Nephron progenitor cell (in vitro differentiated cells): Measurements from ENCODE around the gene CD36.

Source experiments
- DNase-seq: peaks from one replicate; pipeline ENCODE4 v3.0.0; 2021
- H3K27ac Mint-ChIP-seq: 2 replicates; pipeline ENCODE4 v1.8.0; 2021; ENCODE audit warnings: mild to moderate bottlenecking, moderate library complexity, mixed read lengths
- H3K27me3 Mint-ChIP-seq: 2 replicates; pipeline ENCODE4 v1.8.0; 2021; ENCODE audit warnings: mild to moderate bottlenecking, low read depth, mixed read lengths; ENCODE audit not compliant: poor library complexity
- H3K36me3 Mint-ChIP-seq: 2 replicates; pipeline ENCODE4 v1.8.0; 2021; ENCODE audit warnings: low read depth, mixed read lengths
- H3K4me1 Mint-ChIP-seq: 2 replicates; pipeline ENCODE4 v1.8.0; 2021; ENCODE audit warnings: mixed read lengths
- H3K4me3 Mint-ChIP-seq: 2 replicates; pipeline ENCODE4 v1.8.0; 2021; ENCODE audit warnings: mild to moderate bottlenecking, moderate library complexity, mixed read lengths
- H3K9me3 Mint-ChIP-seq: 2 replicates; pipeline ENCODE4 v1.8.0; 2021; ENCODE audit warnings: mild to moderate bottlenecking, moderate library complexity, mixed read lengths
- TF ChIP-seq, protein P1 (sequence below): fragments of 200-600 bp; sonication (generic); IDR thresholded peaks from 2 replicates; pipeline ENCODE4 v1.5.0; 2021; ENCODE audit warnings: antibody characterized with exemption

The CD36 gene

DNA sequence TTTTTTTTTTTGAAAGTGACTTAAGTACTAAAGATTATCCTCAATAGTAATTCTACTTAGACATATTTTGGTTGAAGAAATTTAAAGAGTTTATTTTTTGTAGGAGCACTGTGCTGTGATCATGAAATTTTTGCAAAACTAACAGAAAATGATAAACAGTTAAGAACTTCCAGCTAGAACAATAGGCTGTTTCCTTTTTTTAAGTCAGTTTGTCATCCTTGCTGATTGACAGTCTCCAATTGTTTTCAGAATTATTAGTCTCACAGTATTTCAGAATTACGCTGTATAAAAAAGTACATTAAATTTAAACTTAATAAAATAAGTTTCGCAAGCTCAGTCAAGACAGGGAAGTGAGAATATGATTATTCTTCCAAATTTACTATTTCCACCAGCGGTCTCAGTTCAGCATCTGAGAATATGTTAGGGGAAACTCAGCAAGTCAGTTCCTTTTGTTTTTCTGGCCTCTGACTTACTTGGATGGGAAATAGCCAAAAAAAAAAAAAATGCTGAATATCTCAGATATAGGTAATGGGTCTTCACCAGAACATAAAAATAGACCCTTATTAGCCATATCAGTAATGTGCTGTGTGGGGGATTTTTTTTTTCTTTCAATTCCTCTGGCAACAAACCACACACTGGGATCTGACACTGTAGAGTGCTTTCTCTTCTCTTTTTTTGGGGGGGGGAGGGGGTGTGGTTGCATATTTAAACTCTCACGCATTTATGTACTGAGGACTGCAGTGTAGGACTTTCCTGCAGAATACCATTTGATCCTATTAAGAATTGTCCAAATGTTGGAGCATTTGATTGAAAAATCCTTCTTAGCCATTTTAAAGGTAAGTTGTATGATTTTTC, at the start of gene CD36:
TSS of gene CD36 (plus strand) at position 732 of the 855 bp plus-strand sequence. CDS start 8,099 bp downstream, outside the sequence.
- H3K27ac Mint-ChIP-seq = no peak within 1 kb of the TSS
- TF ChIP-seq, protein P1, sequence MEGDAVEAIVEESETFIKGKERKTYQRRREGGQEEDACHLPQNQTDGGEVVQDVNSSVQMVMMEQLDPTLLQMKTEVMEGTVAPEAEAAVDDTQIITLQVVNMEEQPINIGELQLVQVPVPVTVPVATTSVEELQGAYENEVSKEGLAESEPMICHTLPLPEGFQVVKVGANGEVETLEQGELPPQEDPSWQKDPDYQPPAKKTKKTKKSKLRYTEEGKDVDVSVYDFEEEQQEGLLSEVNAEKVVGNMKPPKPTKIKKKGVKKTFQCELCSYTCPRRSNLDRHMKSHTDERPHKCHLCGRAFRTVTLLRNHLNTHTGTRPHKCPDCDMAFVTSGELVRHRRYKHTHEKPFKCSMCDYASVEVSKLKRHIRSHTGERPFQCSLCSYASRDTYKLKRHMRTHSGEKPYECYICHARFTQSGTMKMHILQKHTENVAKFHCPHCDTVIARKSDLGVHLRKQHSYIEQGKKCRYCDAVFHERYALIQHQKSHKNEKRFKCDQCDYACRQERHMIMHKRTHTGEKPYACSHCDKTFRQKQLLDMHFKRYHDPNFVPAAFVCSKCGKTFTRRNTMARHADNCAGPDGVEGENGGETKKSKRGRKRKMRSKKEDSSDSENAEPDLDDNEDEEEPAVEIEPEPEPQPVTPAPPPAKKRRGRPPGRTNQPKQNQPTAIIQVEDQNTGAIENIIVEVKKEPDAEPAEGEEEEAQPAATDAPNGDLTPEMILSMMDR = no peak
- no peaks in the 10 kb centered on the region for H3K27me3 Mint-ChIP-seq
- no peak within 1 kb of the TSS for H3K4me3 Mint-ChIP-seq
- DNase-seq = no peak
- H3K36me3 Mint-ChIP-seq = no peaks in the 10 kb centered on the region
- no peaks in the 10 kb centered on the region for H3K9me3 Mint-ChIP-seq
- H3K4me1 Mint-ChIP-seq = no peaks in the 10 kb centered on the region

DNA sequence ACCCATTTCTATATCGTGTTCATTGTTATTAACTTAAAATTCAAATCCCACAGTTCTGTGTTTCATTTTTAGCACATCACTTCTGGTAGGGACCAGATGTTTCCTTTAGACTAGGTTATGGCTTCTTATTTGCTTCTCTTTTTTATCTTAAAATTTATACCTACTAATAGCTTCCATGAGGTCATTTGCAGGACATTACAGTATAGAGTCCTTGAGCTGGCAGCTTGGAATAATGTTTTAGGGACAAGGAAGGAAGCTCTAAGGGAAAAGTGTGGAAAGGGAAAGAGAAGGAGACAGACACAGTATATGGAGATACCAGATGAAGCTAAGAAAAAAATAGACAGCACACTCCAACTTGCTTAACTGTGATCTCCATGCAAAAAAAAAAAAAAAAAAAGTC, 48.8 kb upstream of the CD36 start:
- no peaks in the 10 kb centered on the region for H3K4me1 Mint-ChIP-seq
- no peaks in the 10 kb centered on the region for H3K36me3 Mint-ChIP-seq
- H3K9me3 Mint-ChIP-seq = no peaks in the 10 kb centered on the region
- H3K4me3 Mint-ChIP-seq = no peak overlapping the region
- no peaks in the 10 kb centered on the region for H3K27me3 Mint-ChIP-seq
- TF ChIP-seq, protein P1 = no peak
- H3K27ac Mint-ChIP-seq = peak overlapping the region; percentile 2
- DNase-seq = no peak

DNA sequence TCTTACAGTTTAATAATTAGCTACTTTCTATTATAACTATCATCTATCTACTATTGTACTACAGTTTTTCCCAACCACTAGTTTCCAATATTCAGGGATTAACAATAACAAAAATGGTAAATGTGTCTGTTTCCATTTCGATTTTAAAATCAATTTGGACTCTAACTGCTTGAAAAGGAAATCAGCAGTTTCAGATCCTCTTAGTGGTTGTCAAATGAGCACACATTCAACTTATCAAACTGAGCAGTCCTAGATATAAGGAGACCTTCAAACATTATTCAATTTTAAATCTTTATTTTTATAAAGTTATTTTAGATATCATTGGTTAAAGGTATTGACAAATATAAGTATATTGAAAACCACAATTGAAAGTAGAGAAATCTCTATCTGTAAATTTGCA, 46.8 kb upstream of the CD36 start:
- Mint-ChIP-seq H3K27ac (no peak overlapping the region), H3K27me3 (no peaks in the 10 kb centered on the region), H3K4me3 (no peak overlapping the region), H3K36me3 (no peaks in the 10 kb centered on the region), H3K9me3 (no peaks in the 10 kb centered on the region), H3K4me1 (no peaks in the 10 kb centered on the region)
- TF ChIP-seq, protein P1 = no peak
- no peak for DNase-seq

DNA sequence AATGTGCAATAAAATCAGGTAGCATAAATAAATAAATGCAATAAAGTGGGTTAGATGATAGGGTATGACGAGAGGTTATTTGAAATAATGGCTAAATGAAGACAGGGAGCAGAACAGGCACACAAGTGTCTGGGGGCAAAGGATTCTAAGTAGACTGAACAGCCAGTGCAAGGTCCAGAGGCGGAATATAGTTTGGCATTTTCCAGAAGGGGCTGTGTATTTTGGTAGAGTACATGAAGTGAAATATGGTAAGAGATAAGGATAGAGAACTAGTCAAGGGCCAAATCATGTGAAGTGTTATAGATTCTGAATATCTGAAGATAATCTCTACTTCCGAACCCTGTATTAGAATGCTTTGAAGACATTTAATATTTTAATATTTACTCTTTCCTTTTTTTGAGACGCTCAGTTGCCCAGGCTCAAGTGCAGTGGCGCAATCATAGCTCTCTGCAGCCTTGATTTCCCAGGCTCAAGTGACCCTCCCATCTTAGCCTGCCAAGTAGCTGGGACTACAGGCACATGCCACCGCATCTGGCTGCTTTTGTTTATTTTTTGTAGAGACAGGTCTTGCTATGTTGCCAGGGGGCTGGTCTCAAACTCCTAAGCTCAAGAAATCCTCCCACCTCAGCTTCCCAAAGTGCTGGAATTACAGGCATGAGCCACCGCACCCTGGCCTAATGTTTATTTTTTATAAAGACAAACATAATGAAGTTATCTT, 44.4 kb upstream of the CD36 start:
- TF ChIP-seq, protein P1 = no peak
- no peaks in the 10 kb centered on the region for H3K4me1 Mint-ChIP-seq
- H3K36me3 Mint-ChIP-seq = no peaks in the 10 kb centered on the region
- DNase-seq = no peak
- no peaks in the 10 kb centered on the region for H3K9me3 Mint-ChIP-seq
- H3K4me3 Mint-ChIP-seq = no peak overlapping the region
- no peaks in the 10 kb centered on the region for H3K27me3 Mint-ChIP-seq
- no peak overlapping the region for H3K27ac Mint-ChIP-seq

DNA sequence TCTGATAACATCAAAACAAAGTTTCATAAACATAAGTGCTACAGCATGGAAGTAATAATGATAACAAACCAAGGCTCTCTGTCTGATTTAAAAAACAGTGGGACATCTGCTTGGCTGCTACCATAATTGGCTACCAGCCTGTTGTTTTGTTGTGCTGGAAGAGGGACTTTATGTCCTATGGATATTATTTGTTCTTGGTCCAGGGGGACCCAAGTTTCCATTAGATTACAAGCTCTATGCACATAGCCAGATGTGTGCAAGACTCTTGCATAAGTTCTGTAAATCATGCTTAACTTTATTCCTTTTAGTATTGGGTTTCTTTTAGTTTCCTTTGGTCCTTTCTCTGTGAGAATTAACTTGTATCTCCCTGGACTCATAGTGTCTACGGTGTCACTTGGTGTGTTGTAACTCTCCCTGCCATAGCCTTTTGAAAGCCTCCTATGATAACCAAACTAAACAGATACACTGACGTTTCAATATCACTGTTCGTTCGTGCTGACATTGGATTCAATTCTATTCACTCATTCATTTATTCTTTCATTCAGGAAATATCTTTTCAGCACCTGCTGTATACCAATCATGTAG, 41.4 kb upstream of the CD36 start:
- Mint-ChIP-seq H3K27ac (no peak overlapping the region), H3K36me3 (no peaks in the 10 kb centered on the region), H3K27me3 (peaks cover 3% of the 10 kb centered on the region), H3K9me3 (no peaks in the 10 kb centered on the region), H3K4me3 (no peak overlapping the region), H3K4me1 (no peaks in the 10 kb centered on the region)
- TF ChIP-seq, protein P1 = no peak
- no peak for DNase-seq
